ENCODE results near the gene CRISPLD2.
"Not testable (repeated sequence)": the region's sequence is repeated elsewhere in the genome, so short reads cannot be mapped to it uniquely, and the experiment has no call there.

The CRISPLD2 gene

DNA sequence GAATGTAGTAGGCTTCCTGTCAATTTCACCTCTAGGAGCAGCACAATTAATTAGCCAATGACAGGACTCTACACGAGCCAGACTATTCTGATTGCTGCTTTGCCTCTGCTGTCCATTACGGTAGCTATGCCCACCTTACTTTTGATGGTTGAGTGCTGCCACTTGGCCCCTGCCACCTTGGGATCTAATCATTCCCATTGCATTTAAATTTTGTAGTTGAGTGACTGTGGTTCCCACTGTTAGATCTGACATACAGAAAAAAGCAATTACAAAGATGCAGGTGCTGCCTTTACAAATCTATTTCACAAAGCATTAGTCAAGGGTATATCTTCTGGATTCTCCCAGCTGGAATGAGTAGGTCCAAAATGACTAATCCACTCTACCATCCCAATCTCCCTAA, 39.9 kb downstream of the CRISPLD2 start:
- DNase-seq (ENCODE audit: low read depth) = no peak

DNA sequence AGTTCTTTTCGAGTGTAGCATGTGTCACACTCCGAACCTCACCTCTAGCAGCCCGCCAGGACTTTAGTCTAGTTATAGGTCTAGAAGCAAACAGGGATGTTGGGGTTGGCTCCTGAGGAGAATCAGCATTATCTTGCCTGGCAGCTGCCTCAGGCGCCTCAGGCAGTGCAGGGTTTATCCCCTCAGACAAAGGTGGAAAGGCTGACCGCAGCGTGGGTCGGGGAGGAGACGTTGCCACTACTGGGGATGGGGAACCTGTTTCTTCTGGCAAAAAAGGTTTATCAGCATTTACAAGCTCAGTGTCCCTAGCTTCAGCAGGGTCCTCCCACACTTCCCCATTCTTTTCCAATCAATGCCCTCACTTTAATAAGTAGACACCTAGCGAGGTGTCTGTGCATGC, 40.6 kb downstream of the CRISPLD2 start:
- DNase-seq (ENCODE audit: low read depth) = no peak

GRCh38 chr16:84861671-84862070, 41.9 kb downstream of the CRISPLD2 start:
- no peak for DNase-seq (ENCODE audit: low read depth)

DNA sequence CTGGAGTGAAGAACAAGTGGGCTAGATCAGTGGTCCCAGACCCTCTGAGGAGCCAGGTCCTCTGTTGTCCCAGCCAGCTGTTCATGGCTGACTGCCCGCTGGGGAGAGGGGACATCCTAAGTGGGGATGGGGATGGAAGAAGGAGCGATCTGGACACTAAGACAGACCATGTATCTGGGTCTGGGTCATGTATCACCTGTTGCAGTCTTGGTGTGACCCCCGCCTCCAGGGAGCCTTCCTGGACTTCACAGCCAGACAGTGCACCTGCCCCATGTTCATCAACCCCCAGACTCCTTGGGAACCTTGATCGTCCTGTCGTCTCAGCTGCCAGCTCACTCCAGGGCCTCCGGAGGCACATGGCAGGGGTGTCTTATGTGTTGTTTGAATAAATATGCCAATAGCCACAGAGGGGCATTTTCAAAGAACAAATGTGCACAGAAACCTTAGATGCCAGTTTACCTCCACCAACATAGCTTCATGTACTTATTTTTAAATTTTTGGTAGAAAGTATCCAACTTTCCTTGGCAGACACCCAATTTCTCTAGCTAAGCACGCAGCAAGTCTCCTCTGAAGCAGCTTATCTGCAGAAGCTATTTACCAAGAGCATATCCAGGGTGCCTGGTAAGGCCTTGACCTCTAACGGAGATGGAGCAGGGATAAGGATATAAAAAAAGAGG, 43.2 kb downstream of the CRISPLD2 start:
- DNase-seq (ENCODE audit: low read depth) = no peak

DNA sequence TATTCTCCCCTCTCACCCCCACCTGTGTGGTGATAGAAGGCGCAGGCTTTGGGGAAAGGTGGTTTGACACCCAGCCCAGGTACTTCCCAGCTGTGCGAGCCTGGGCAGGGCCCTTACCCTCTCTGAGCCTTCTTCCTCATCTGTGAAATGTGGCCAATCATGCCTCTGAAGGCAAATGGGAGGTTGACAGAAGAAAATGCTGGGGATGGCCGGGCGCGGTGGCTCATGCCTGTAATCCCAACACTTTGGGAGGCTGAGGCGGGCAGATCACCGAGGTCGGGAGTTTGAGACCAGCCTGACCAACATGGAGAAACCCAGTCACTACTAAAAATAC, 43.7 kb downstream of the CRISPLD2 start:
- DNase-seq (ENCODE audit: low read depth) = no peak

DNA sequence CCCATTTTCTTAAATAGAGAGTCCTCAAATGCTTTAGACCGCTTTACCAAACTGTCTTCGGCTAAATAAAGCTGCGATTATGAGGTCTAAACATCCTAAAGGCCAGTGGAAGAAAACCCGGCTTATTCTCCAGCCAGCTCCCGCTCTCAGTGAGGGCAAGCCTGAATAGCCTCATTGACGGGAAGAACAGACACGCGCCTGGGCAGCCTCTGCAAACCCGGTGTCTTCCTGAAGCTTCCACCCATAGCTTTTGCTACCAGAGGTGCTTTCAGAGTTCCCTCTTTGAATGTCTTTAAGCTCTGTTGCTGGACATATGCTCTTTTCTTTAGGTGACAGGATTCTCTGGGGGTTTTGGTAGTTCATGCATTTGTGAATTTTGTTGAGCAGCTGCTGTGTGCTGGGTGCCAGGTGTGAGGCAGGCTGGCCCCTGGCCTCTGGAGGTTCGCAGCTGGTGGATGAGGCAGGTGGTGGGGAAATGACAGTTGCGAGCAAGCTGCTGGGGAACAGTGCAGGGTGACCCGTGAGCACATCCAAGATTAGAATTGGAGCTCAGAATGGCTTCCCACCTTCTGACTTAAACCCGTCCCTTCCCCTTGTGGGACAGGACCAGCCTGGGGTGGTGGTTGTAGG, 44.7 kb downstream of the CRISPLD2 start:
- no peak for DNase-seq (ENCODE audit: low read depth)

GRCh38 chr16:84867696-84868095, 47.9 kb downstream of the CRISPLD2 start:
- no peak for DNase-seq (ENCODE audit: low read depth)

DNA sequence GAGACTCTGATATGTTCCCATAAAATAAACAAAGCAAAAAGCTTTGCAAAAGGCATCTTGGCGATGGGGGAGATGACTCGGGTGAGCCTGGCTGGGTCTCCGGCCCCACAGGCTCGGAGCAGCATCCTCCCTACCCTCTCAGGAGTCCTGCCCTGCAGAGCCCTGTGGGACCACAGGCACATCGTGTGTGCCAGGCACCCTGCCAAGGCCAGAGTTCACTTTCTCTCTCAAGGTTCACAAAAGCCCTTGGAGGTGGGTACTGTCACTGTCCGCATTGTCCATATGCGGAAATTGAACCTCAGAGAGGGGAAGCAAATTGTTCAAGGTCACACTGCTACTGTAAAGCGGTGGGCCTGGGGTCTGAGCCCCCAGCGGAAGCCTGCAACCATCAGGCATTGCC, 48.5 kb downstream of the CRISPLD2 start:
- DNase-seq (ENCODE audit: low read depth) = no peak

DNA sequence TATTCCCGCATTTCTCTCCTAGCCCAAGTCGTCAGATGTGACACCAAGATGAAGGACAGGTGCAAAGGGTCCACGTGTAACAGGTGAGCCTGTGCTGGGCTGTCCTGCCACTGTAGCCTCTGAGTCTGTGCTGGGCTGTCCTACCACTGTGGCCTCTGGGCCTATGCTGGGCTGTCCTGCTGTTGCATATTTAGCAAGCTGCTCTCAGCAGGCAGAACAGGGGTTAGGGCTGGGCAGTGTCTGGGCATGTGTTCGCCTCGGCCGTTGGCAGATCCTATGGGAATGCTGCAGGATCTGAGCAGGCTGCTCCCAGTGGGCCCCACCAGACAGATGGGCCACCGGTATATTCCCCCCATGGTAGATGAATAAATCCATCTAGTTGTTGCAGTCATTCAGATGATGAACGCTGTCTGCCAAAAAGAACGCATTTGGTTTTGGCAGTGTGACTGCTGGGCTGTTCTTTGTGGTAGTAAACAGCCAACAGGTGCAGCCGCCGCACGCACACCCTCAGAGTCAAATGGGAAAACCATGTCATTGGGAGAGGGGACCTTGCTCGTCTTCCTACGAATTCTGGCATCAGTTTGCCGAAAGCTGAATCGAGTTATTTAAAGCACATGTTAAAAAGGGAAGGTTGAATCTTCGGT, 49.2 kb downstream of the CRISPLD2 start:
- no peak for DNase-seq (ENCODE audit: low read depth)

GRCh38 chr16:84869473-84869845, 49.7 kb downstream of the CRISPLD2 start:
- DNase-seq (ENCODE audit: low read depth) = no peak

DNA sequence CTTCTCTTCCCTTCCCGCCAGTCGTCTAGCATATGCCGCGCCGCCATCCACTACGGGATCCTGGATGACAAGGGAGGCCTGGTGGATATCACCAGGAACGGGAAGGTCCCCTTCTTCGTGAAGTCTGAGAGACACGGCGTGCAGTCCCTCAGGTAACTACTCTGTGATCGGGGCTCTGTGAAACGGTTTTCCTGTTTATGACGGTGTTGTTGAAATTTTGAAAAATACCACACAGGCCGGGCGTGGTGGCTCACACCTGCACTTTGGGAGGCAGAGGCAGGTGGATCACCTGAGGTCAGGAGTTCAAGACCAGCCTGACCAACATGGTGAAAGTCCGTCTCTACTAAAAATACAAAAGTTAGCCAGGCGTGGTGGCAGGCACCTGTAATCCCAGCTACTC, 53.2 kb downstream of the CRISPLD2 start:
- DNase-seq (ENCODE audit: low read depth) = not testable (repeated sequence)

GRCh38 chr16:84874004-84874435, 54.2 kb downstream of the CRISPLD2 start:
- no peak for DNase-seq (ENCODE audit: low read depth)

DNA sequence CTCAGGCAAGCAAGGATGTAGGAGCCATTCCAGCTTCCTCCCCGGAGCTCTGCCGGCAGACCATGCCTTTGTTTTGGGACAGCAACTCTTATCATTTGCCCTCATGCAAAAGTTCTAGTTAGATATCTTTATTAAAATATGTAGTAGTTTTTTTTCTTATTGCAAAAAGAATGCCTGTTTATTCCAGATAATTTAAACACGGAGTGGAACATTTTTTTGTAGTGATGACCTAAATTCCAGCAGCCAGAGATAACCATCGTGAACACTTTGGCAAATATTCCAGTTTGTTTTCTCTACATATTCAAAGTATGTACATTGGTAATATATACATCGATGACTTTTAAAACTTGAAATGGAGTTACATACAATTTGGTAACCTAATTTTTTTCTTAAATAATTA, 54.8 kb downstream of the CRISPLD2 start:
- no peak for DNase-seq (ENCODE audit: low read depth)

GRCh38 chr16:84874983-84875382, 55.2 kb downstream of the CRISPLD2 start:
- DNase-seq (ENCODE audit: low read depth) = no peak

DNA sequence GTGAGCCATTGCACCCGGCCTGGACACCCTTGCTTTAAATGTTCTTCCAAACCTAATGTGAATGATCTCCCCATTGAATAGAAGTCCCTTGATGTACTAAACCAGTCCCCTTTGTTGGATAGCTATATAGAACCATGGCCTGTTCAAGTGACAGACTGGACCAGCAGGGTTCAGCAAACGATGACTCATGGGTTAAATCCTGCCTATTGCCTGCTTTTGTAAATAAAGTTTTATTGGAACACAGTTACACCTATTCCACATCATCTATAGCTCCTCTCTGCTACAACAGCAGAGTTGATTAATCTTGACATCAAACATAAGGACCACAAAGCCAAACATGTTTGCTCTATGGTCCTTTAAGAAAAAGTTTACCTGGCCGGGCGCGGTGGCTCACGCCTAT, 56.1 kb downstream of the CRISPLD2 start:
- no peak for DNase-seq (ENCODE audit: low read depth)

DNA sequence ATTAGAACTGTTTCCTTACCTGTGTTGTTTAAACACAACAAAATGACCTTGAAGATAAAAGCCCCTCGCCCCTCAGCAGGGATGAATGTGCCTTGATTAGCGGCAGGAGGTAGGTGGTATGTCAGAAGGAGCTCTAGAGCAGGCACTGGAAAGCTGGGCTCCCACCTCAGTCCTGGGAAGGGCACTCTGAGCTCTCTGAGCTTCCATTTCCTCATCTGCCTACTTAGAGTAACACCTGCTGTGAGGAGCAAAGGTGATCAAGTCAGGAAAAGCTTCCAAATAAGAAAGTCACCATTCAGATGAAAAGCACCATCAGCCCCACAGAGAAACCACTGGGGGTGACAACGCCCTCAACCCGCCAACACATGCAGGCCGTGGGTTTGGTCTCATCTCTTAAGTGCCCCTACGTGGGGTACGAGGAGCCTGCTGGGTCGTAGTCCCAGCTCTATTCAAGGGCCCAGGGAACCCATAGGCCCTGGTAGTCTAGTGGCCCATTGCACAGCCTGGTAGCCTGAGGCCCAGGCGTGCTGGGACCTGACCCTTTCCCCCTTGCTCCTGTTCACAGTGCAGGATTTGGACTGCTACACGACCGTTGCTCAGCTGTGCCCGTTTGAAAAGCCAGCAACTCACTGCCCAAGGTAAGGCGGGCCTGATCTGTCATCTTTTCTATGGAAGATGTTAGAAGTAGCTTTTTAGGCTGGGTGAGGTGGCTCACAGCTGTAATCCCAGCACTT, 57.3 kb downstream of the CRISPLD2 start:
- DNase-seq (ENCODE audit: low read depth) = no peak

DNA sequence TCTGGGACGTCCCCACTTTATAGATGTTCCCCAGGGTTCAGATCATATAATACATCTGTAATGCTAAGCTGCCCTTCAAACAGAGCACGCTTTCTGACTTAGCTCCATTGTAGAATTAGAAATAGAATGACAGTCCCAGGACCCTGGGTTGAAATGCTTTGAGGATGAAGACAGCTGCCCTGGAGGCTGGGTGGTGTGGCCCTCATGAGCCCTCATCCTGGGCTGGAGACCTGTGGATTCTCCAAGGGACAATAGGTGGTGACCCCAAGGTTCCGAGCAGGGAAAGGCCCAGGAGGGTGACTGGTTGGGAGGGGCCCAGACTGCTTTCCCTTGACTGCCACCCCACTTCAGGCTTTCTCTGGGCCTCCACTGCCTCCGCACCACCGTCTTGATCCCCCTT, 59.0 kb downstream of the CRISPLD2 start:
- DNase-seq (ENCODE audit: low read depth) = no peak

DNA sequence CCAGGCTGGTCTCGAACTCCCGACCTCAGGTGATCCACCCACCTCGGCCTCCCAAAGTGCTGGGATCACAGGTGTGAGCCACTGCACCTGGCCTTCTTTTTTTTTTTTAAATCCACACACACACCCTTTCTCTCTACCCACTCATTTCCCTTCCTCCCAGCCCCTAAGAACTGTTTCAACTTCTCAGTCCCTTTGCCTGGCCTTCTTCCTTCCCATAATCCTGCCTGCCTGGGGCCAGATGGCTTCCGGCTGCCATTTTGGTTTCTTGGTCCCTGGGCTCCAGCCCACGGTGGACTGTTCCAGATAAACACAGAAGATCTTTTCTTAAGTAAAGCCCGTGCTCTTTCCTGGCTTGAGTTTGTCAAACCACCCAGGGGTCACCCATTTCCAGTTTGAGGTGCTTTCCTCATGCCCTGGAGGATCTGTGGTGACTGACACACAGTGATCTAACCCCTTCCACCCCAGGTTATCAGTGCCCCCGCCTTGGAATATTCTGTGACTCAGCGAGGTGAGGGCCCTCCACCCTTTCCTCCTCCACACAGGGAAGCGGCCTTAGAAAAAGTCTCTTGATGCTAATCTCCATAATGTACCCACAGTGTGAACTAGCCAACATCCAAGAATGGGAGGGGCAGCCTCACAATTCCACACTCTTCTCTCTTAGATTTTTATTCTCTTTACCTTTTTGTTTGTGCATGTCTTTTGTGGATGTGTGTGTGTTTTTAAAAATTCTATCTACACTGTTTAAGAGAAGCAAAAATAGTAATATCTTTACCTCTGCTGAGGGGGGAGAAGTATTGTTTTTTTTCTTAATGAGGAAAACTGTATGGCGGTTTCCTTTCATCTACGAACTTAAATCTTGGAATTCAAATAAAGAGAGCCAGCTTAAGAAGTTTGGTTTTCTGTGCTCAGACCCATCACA, 60.0 kb downstream of the CRISPLD2 start:
- DNase-seq (ENCODE audit: low read depth) = no peak

- DNase-seq (ENCODE audit: low read depth) = peak; percentile 90
These were observed 62.1 kb downstream of the CRISPLD2 start for GRCh38 chr16:84881702-84882521.

- DNase-seq (ENCODE audit: low read depth) = no peak
These were observed 63.5 kb downstream of the CRISPLD2 start for GRCh38 chr16:84883301-84883700.

DNA sequence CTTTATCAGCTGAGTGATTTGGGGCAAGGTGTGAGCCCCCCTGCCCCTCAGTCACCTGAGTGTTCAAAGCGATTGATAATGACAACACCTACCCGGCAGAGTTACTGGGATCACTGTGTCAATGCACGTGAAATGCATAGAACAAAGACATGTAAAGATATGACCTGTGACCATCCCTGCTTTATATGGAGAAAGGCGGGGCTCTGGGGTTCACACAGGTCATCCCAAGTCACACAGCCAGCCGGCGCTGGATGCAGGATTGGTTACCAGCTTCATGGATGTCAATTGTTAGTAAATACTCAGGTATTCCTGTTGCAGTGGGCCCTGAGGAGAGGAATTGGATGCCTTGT, 64.4 kb downstream of the CRISPLD2 start:
- DNase-seq (ENCODE audit: low read depth) = no peak

All from GM04503 (cell line).